Mesenchymal stem cell (in vitro differentiated cells and primary cell): ENCODE measurements around the gene UBFD1.

Experiments
- DNase-seq: peaks from one replicate; pipeline ENCODE4 v3.0.0-alpha.2; 2013
- H2AFZ ChIP-seq: one replicate; pipeline ENCODE4 v1.6.1; 2013; ENCODE audit warnings: low read depth, mild to moderate bottlenecking, control low read depth, inconsistent platforms, low read length, moderate library complexity
- H2AK5ac ChIP-seq: 2 replicates; pipeline ENCODE4 v1.6.1; 2013; ENCODE audit warnings: low read length, moderate library complexity, mild to moderate bottlenecking, inconsistent platforms; ENCODE audit not compliant: severe bottlenecking
- H2BK120ac ChIP-seq: one replicate; pipeline ENCODE4 v1.6.1; 2013; ENCODE audit warnings: low read depth, mild to moderate bottlenecking, inconsistent platforms, low read length, moderate library complexity
- H2BK12ac ChIP-seq, 2 experiments: one replicate each; pipeline ENCODE4 v1.6.1; 2013; ENCODE audit warnings: inconsistent platforms in 2 of 2, low read length in 2 of 2, mild to moderate bottlenecking in 2 of 2, moderate library complexity in 2 of 2, control low read depth in 1 of 2
- H2BK15ac ChIP-seq: one replicate; pipeline ENCODE4 v1.6.1; 2013; ENCODE audit warnings: mild to moderate bottlenecking, low read depth, inconsistent platforms; ENCODE audit not compliant: poor library complexity, severe bottlenecking
- H2BK5ac ChIP-seq: 2 replicates; pipeline ENCODE4 v1.6.1; 2013; ENCODE audit warnings: low read depth, mild to moderate bottlenecking, low read length, control low read depth, inconsistent platforms; ENCODE audit not compliant: poor library complexity, severe bottlenecking
- H3K14ac ChIP-seq, 2 experiments: one replicate each; pipeline ENCODE4 v1.6.1; 2013; ENCODE audit warnings: inconsistent platforms in 2 of 2, low read length in 2 of 2, control low read depth in 1 of 2, mild to moderate bottlenecking in 1 of 2, moderate library complexity in 1 of 2
- H3K18ac ChIP-seq, 2 experiments: one replicate each; pipeline ENCODE4 v1.6.1; 2013; ENCODE audit warnings: inconsistent platforms in 2 of 2, low read length in 2 of 2, control low read depth in 1 of 2, low read depth in 1 of 2, mild to moderate bottlenecking in 1 of 2
- H3K23ac ChIP-seq, 2 experiments: one replicate each; pipeline ENCODE4 v1.6.1; 2013; ENCODE audit warnings: inconsistent platforms in 2 of 2, low read length in 2 of 2, mild to moderate bottlenecking in 2 of 2, moderate library complexity in 2 of 2, control low read depth in 1 of 2
- H3K27ac ChIP-seq: 2 replicates; pipeline ENCODE4 v1.5.1; 2013; ENCODE audit warnings: mild to moderate bottlenecking, moderate library complexity, low read length, control low read depth, inconsistent platforms; ENCODE audit not compliant: poor library complexity, severe bottlenecking
- H3K27me3 ChIP-seq, 2 experiments: 2 replicates each; pipeline versions ENCODE4 v1.6.1 to v1.7.0; 2013; ENCODE audit warnings: low read length in 2 of 2, mild to moderate bottlenecking in 2 of 2, moderate library complexity in 2 of 2, control low read depth in 1 of 2, inconsistent platforms in 1 of 2; ENCODE audit not compliant: control insufficient read depth in 1 of 2, insufficient read depth in 1 of 2
- H3K36me3 ChIP-seq, 2 experiments: 2 replicates each; pipeline versions ENCODE4 v1.6.1 to v1.7.0; 2013; ENCODE audit warnings: low read length in 2 of 2, control low read depth in 1 of 2, inconsistent platforms in 1 of 2, low read depth in 1 of 2, mild to moderate bottlenecking in 1 of 2; ENCODE audit not compliant: insufficient read depth in 2 of 2, control insufficient read depth in 1 of 2
- H3K4ac ChIP-seq, 2 experiments: one replicate each; pipeline ENCODE4 v1.6.1; 2013; ENCODE audit warnings: inconsistent platforms in 2 of 2, low read length in 2 of 2, mild to moderate bottlenecking in 2 of 2, moderate library complexity in 2 of 2, control low read depth in 1 of 2, low read depth in 1 of 2
- H3K4me1 ChIP-seq: 2 replicates; pipeline ENCODE4 v1.6.1; 2013; ENCODE audit warnings: low read depth, low read length, control low read depth; ENCODE audit not compliant: control insufficient read depth, insufficient read depth
- H3K4me2 ChIP-seq: 2 replicates; pipeline ENCODE4 v1.6.1; 2013; ENCODE audit warnings: low read length, mild to moderate bottlenecking, inconsistent platforms; ENCODE audit not compliant: poor library complexity, severe bottlenecking
- H3K4me3 ChIP-seq, 2 experiments: 2 replicates each; pipeline versions ENCODE4 v1.5.1 to v1.7.0; 2013; ENCODE audit warnings: low read length in 2 of 2, mild to moderate bottlenecking in 2 of 2, control low read depth in 1 of 2, low read depth in 1 of 2; ENCODE audit not compliant: insufficient read depth in 1 of 2
- H3K79me1 ChIP-seq: replicated peaks from 2 replicates; pipeline ENCODE4 v1.6.1; 2013; ENCODE audit warnings: mild to moderate bottlenecking, control low read depth, low read length, inconsistent platforms; ENCODE audit not compliant: poor library complexity, severe bottlenecking
- H3K9ac ChIP-seq: 2 replicates; pipeline ENCODE4 v1.7.0; 2013; ENCODE audit warnings: mild to moderate bottlenecking, low read length, moderate library complexity
- H3K9me3 ChIP-seq: 2 replicates; pipeline ENCODE4 v1.7.0; 2013; ENCODE audit warnings: mild to moderate bottlenecking, low read length; ENCODE audit not compliant: control insufficient read depth
- H4K8ac ChIP-seq: one replicate; pipeline ENCODE4 v1.6.1; 2013; ENCODE audit warnings: inconsistent platforms, mild to moderate bottlenecking, low read length, moderate library complexity
- H4K91ac ChIP-seq: one replicate; pipeline ENCODE4 v1.6.1; 2013; ENCODE audit warnings: mild to moderate bottlenecking, low read length, inconsistent platforms
- WGBS: methylation state at CpG from one replicate; pipeline ENCODE4 v1.1.7; 2013; ENCODE audit warnings: mixed read lengths; 5-methylcytosine and 5-hydroxymethylcytosine counted together

The UBFD1 gene

DNA sequence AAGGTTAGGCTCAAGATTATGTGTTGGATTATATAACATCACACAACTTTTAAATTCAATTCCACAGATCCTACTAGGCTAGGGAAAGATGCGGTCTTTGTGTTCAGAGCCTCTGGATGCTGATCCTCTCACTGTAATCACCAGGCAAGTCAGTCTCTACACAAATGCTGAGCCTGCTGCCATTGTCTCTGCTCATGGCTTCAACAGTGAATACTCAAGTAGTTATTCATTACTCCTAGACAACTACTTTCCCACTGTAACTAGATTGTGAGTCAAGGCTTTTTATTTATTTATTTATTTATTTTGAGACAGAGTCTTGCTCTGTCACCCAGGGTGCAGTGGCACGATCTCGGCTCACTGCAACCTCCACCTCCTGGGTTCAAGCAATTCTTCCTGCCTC, 54.4 kb downstream of the UBFD1 start:
- Histone ChIP-seq H3K23ac (no peak overlapping the region), H3K9me3 (no peaks in the 10 kb centered on the region), H3K14ac (no peak overlapping the region), H4K8ac (no peak overlapping the region), H3K18ac (no peak overlapping the region), H3K4me1 (peaks cover 5% of the 10 kb centered on the region), H2BK120ac (no peak overlapping the region), H3K4ac (no peak overlapping the region), H2BK12ac (no peak overlapping the region), H2AK5ac (no peak overlapping the region), H2BK5ac (no peak overlapping the region), H3K4me3 (no peak overlapping the region), H2AFZ (no peak overlapping the region), H4K91ac (no peak overlapping the region), H3K27me3 (no peaks in the 10 kb centered on the region), H3K4me2 (no peak overlapping the region), H2BK15ac (no peak overlapping the region), H3K36me3 (peaks cover 21 to 67% of the 10 kb centered on the region in 2 experiments), H3K9ac (no peak overlapping the region), H3K27ac (no peak overlapping the region), H3K79me1 (peaks cover 11% of the 10 kb centered on the region)
- DNase-seq: no peak
- WGBS: 97% methylated on average over 1 of the region's 3 CpGs

DNA sequence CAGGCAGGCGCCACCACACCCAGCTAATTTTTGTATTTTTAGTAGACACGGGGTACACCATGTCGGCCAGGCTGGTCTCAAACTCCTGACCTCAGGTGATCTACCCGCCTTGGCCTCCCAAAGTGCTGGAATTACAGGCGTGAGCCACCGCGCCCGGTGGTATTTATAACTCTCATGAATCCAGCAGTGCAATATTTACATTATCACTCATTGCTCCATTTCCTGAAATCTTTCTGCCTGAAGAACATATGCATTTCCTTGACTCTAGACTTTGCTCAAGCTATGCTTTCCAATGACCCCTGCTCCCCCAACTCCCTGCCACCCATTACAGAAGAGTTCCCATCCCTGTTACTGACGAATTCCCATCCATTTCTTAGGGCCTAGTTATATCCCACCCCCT, 58.3 kb downstream of the UBFD1 start:
- Histone ChIP-seq H4K8ac (no peak overlapping the region), H3K4ac (no peak overlapping the region), H2AK5ac (peak overlapping the region; percentile 44), H3K9ac (no peak overlapping the region), H3K79me1 (peaks cover 12% of the 10 kb centered on the region), H3K27ac (peak overlapping the region; percentile 28), H2BK5ac (no peak overlapping the region), H2BK12ac (no peak overlapping the region), H2BK15ac (no peak overlapping the region), H3K23ac (no peak overlapping the region), H3K9me3 (no peaks in the 10 kb centered on the region), H3K36me3 (peaks cover 17 to 76% of the 10 kb centered on the region in 2 experiments), H2BK120ac (no peak overlapping the region), H3K18ac (no peak overlapping the region), H3K4me2 (no peak overlapping the region), H2AFZ (no peak overlapping the region), H3K4me1 (peaks cover 3% of the 10 kb centered on the region), H3K4me3 (no peak overlapping the region), H3K14ac (no peak overlapping the region), H4K91ac (no peak overlapping the region), H3K27me3 (no peaks in the 10 kb centered on the region)
- 94% methylated on average over 9 of the region's 9 CpGs for WGBS
- no peak for DNase-seq
